ENCODE results near the gene CTR9. TPM values are rescaled to one million over a fixed set of nuclear protein-coding genes. Genes with fewer than 3 reads are reported as not detected.

CTR9 gene
- total RNA-seq, 1 donor: 30.5 TPM

- no peak overlapping the region for H3K4me3 ChIP-seq (ENCODE audit: low read depth, low read length)
- no peak for DNase-seq (ENCODE audit: low read depth)
- TF ChIP-seq CTCF (IDR thresholded peaks at IDR 0.05; ENCODE audit: insufficient read depth, low read length): no peak
These were observed 49.2 kb downstream of the CTR9 start for GRCh38 chr11:10800292-10800691.

- no peak for TF ChIP-seq CTCF (IDR thresholded peaks at IDR 0.05; ENCODE audit: insufficient read depth, low read length)
- no peak overlapping the region for H3K4me3 ChIP-seq (ENCODE audit: low read depth, low read length)
- DNase-seq (ENCODE audit: low read depth): no peak
These were observed 52.6 kb downstream of the CTR9 start for GRCh38 chr11:10803676-10804075.

GRCh38 chr11:10805741-10806140 is 54.7 kb downstream of the CTR9 start:
- peak overlapping the region; percentile 91 for H3K4me3 ChIP-seq (ENCODE audit: low read depth, low read length)
- no peak for TF ChIP-seq CTCF (IDR thresholded peaks at IDR 0.05; ENCODE audit: insufficient read depth, low read length)
- no peak for DNase-seq (ENCODE audit: low read depth)

GRCh38 chr11:10806206-10806605 is 55.2 kb downstream of the CTR9 start:
- H3K4me3 ChIP-seq (ENCODE audit: low read depth, low read length): peak overlapping the region; percentile 91
- no peak for TF ChIP-seq CTCF (IDR thresholded peaks at IDR 0.05; ENCODE audit: insufficient read depth, low read length)
- no peak for DNase-seq (ENCODE audit: low read depth)

GRCh38 chr11:10807493-10808234 is 56.6 kb downstream of the CTR9 start:
- peak; percentile 62 for DNase-seq (ENCODE audit: low read depth)
- no peak for TF ChIP-seq CTCF (IDR thresholded peaks at IDR 0.05; ENCODE audit: insufficient read depth, low read length)
- peak overlapping the region; percentile 91 for H3K4me3 ChIP-seq (ENCODE audit: low read depth, low read length)

- H3K4me3 ChIP-seq (ENCODE audit: low read depth, low read length): peak overlapping the region; percentile 91
- no peak for TF ChIP-seq CTCF (IDR thresholded peaks at IDR 0.05; ENCODE audit: insufficient read depth, low read length)
- DNase-seq (ENCODE audit: low read depth): no peak
These were observed 57.1 kb downstream of the CTR9 start for GRCh38 chr11:10808235-10808552.

All from fibroblast of the aortic adventitia (primary cell).